HG03097 (cell line): ENCODE results near the gene KDF1.
"Not testable (repeated sequence)": the region's sequence is repeated elsewhere in the genome, so short reads cannot be mapped to it uniquely, and the experiment has no call there.

Source experiments
- ATAC-seq: cut with Tn5 transposase; IDR thresholded peaks from one replicate; pipeline ENCODE4 v1.9.1; 2021; ENCODE audit not compliant: unreplicated experiment, low FRiP score

The KDF1 gene

GRCh38 chr1:26957306-26957705, 3.0 kb downstream of the KDF1 start:
- ATAC-seq = no peak

GRCh38 chr1:26956321-26956720, 3.9 kb downstream of the KDF1 start:
- ATAC-seq = no peak

GRCh38 chr1:26953374-26953773, 6.9 kb downstream of the KDF1 start:
- ATAC-seq = no peak

- ATAC-seq = no peak
Measured at GRCh38 chr1:26951821-26952497, 8.3 kb downstream of the KDF1 start.

GRCh38 chr1:26951216-26951615, 9.1 kb downstream of the KDF1 start:
- ATAC-seq = no peak

DNA sequence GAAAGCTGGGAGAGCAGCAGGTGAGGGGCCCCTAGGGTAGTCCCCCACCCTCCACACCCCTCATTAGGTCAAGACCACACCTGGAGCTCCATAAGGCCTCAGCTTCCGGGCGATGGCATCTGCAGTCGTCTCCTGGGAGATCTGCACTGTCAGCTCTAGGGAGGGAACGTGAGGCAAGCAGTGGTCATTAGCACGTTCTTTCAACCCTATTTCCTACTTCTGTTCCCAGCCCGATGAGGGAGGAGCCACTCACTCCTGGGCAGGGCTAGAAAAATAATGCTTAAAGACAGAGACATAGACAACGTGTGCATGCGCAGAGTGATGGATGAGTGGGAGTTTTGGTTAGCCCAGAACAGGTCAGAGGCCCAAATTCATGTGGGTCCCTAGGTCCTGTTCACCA, 9.7 kb downstream of the KDF1 start:
- no peak for ATAC-seq

DNA sequence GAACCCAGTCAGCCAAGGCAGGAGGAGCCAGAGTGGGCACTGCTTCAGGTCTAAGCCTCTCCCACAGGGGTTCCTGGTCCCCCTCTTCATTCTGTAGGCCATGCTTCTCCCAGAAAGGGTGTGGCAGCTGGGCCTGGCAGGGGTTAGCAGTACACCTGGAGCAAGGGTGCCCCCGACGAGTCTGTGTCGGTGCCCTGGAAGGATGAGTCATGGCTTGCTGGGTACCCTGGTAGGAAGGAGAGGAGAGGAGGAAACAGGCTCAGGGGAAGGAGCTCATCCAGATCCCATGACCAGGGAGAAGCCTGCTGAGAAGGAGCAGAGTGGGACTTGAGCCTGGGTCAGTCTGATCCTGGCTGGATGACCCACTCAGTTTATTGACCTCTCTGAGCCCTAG, 10.3 kb downstream of the KDF1 start:
- ATAC-seq = no peak

- ATAC-seq = no peak
Measured at GRCh38 chr1:26949266-26949925, 10.9 kb downstream of the KDF1 start.

- ATAC-seq = not testable (repeated sequence)
Measured at GRCh38 chr1:26948725-26949057, 11.6 kb downstream of the KDF1 start.

- ATAC-seq = no peak
Measured at GRCh38 chr1:26946270-26946669, 14.0 kb downstream of the KDF1 start.

- no peak for ATAC-seq
Measured at GRCh38 chr1:26945728-26946127, 14.5 kb downstream of the KDF1 start.

- no peak for ATAC-seq
Measured at GRCh38 chr1:26945138-26945537, 15.1 kb downstream of the KDF1 start.

DNA sequence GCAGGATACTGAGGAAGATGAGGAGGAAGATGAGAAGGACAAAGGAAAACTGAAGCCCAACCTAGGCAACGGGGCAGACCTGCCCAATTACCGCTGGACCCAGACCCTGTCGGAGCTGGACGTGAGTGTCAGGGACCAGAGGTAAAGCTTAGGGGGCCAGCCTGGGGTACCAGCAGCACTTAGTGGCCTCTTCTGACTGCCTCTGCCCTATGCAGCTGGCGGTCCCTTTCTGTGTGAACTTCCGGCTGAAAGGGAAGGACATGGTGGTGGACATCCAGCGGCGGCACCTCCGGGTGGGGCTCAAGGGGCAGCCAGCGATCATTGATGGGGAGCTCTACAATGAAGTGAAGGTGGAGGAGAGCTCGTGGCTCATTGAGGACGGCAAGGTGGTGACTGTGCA, 17.6 kb downstream of the KDF1 start:
- no peak for ATAC-seq

DNA sequence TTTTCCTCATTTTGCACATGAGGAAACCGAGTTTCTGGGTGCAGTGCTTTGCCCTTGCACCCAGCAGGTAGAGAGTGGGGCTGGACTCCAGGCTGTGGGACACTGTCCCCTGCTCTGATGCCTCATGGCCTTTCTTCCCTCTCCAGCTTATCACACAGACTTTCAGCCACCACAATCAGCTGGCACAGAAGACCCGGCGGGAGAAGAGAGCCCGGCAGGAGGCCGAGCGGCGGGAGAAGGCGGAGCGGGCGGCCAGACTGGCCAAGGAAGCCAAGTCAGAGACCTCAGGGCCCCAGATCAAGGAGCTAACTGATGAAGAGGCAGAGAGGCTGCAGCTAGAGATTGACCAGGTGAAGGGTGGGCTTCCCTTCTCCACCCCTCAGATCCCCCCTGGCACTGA, 19.0 kb downstream of the KDF1 start:
- ATAC-seq = no peak

DNA sequence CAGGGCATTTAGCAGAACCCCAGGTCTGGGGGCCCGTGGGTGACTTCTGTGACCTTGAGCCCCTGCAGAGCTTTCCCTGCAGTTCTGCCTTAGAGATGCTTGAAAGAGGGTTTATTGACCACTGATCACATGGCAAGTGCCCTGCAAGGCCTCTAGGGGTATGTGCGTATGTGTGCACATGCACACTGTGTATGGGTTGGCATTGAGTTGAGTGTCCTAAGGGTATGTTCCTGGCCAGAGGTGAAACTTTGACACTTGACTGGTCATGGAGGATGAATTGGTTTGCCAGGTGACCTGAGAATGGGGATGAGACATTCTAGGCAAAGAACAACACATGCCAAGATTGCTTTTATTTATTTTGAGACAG, 21.6 kb downstream of the KDF1 start:
- ATAC-seq = no peak

GRCh38 chr1:26938004-26938658, 22.1 kb downstream of the KDF1 start:
- ATAC-seq = no peak

DNA sequence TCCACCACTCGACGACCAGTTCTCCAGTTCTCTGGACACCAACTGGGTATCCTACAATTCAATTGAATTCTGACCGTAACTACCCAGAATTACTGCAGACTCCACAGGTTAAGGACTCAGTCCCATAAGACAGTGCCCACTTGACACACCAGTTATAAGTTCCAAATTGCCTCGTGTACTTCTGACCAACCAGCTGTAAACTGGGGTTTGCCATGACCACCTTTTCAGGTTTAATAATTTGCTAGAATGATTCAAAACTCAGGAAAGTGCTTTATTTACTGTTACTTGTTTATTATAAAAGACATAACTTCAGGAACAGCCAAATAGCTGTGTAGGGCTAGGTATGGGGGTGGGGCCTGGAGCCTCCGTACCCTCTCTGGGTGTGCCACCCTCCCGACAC, 23.4 kb downstream of the KDF1 start:
- no peak for ATAC-seq

GRCh38 chr1:26932531-26932930, 27.7 kb downstream of the KDF1 start:
- no peak for ATAC-seq

DNA sequence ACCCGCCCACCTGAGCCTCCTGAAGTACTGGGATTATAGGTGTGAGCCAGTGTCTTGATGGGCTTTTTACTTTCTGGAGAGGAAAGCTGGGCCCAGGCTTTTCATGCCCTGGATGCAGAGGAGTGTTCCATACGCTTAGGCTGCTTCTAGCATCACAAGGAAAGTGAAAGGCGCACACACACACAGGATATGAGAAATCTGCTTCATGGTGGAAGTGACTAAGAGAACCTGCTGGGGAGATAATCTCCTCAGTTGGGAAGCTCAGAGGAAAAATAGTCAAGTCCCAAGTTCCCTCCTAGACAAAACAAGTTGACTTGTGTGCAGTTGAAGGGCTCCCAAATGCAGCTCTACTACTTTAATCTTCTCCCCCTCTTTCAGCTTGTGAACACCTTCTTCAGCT, 36.6 kb downstream of the KDF1 start:
- no peak for ATAC-seq

- no peak for ATAC-seq
Measured at GRCh38 chr1:26922901-26923300, 37.4 kb downstream of the KDF1 start.

GRCh38 chr1:26922431-26922729, 37.9 kb downstream of the KDF1 start:
- no peak for ATAC-seq
